ENCODE data around the gene DIPK1C. TPM values are rescaled to one million over a fixed set of nuclear protein-coding genes. Genes with fewer than 3 reads are reported as not detected.

Gene DIPK1C
- total and polyA plus RNA-seq, 10 of the 15 experiments (the other 5 are each of a cell fraction or from before 2014, with no cell fraction given) = not detected

GRCh38 chr18:74473976-74474640, 17.0 kb upstream of the DIPK1C start:
- in situ Hi-C loops (cut with MboI) (no loop called here), intact Hi-C loops (cut with micrococcal nuclease; ENCODE audit: unreplicated experiment) (no loop called here)
- 7% methylated on average over 3 of the region's 3 CpGs for WGBS (ENCODE audit: insufficient coverage, insufficient replicate concordance, low lambda C conversion rate, missing lambda C conversion rate)
- Histone ChIP-seq H3K79me2 (ENCODE audit: control insufficient read depth, insufficient read depth, low read length) (no peaks in the 10 kb centered on the region), H3K9ac (ENCODE audit: control insufficient read depth, insufficient read depth, low read length) (no peak overlapping the region), H4K20me1 (ENCODE audit: control insufficient read depth, insufficient read depth) (no peaks in the 10 kb centered on the region), H3K27ac (ENCODE audit: control insufficient read depth, insufficient read depth) (no peak overlapping the region), H3K4me1 (ENCODE audit: control insufficient read depth, insufficient read depth, low read length) (no peaks in the 10 kb centered on the region), H3K4me3 (no peak overlapping the region), H3K9me3 (replicated peaks; ENCODE audit: control insufficient read depth, insufficient read depth, low read length) (no peaks in the 10 kb centered on the region), H3K4me2 (ENCODE audit: control insufficient read depth, insufficient read depth) (no peak overlapping the region), H3K27me3 (replicated peaks in 1 of 2; ENCODE audit: control insufficient read depth in 2 of 2, insufficient read depth in 2 of 2, low read length in 1 of 2) (peaks cover 0 to 4% of the 10 kb centered on the region in 2 experiments; a peak in 2 of 4 replicates), H2AFZ (ENCODE audit: control insufficient read depth, low read depth, low read length) (no peak overlapping the region), H3K36me3 (ENCODE audit: control insufficient read depth in 2 of 2, insufficient read depth in 2 of 2, low read length in 1 of 2) (no peaks in the 10 kb centered on the region)
- ChIA-PET SMC1A (ENCODE audit: uncharacterized antibody, unreplicated experiment) (no interaction called here), POLR2A (no interaction called here), RAD21 (ENCODE audit: unreplicated experiment) (no interaction called here), CTCF (no interaction called here)
- DNase-seq (ENCODE audit: low read depth, low spot score) = no peak
- BruUV-seq (replicated peaks) = no TSS peak
- no peak for FAIRE-seq
- no peak for ATAC-seq
- TF ChIP-seq MYB (IDR thresholded peaks at IDR 0.05; ENCODE audit: borderline replicate concordance, low read depth, low read length) (no peak), ZNF592 (IDR thresholded peaks at IDR 0.05) (no peak), EED (IDR thresholded peaks at IDR 0.05; ENCODE audit: low read depth) (no peak), IRF3 (IDR thresholded peaks at IDR 0.05) (no peak), NR2F1 (conservative IDR thresholded peaks at IDR 0.05) (no peak), NR2C2 (IDR thresholded peaks at IDR 0.05; ENCODE audit: borderline replicate concordance, control insufficient read depth, insufficient read length, low read depth) (no peak), FOXM1 (IDR thresholded peaks at IDR 0.05; ENCODE audit: low read depth, low read length) (no peak)
- TF ChIP-seq, protein P1, sequence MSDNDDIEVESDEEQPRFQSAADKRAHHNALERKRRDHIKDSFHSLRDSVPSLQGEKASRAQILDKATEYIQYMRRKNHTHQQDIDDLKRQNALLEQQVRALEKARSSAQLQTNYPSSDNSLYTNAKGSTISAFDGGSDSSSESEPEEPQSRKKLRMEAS (IDR thresholded peaks at IDR 0.05; ENCODE audit: low read depth, low read length) = no peak
